ENCODE data around the gene BCKDHB. TPM values are rescaled to one million over a fixed set of nuclear protein-coding genes. Genes with fewer than 3 reads are reported as not detected.
"Not testable (repeated sequence)": the region's sequence is repeated elsewhere in the genome, so short reads cannot be mapped to it uniquely, and the experiment has no call there.

Gene BCKDHB
- total and polyA plus RNA-seq, 5 donors, result 10.9 to 23.9 (median 17.9) TPM

DNA sequence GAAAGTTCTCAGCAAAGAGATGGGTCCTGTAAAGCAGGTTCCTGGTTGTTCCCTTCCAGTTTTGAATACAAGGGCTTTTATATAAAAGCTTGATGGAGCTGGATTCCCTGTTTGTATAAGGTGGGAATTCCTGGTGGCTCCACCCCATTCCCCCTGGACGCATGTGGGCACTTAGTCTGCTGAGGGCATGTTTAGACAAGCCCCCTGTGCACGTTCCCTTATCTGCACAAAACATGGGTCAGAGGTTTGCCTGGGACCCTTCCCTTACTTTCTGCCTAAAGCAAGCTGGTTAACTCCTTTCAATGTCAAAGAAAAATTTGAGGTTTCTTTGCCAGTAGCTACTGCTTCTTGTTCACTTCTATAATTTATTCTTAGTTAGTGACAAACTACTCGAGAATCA is 181.1 kb downstream of the BCKDHB start:
- DNase-seq, result no peak
- intact Hi-C loops (cut with DNase I), result no loop called here
- 89% methylated on average over 3 of the region's 3 CpGs for WGBS
- Histone ChIP-seq H3K4me3 (ENCODE audit: low read length) (no peak overlapping the region), H3K27ac (ENCODE audit: low read length) (no peak overlapping the region), H3K27me3 (ENCODE audit: control insufficient read depth, insufficient read depth) (no peaks in the 10 kb centered on the region), H3K9me3 (ENCODE audit: control insufficient read depth, low read length) (no peaks in the 10 kb centered on the region), H3K4me1 (ENCODE audit: control insufficient read depth, insufficient read depth, low read length) (no peaks in the 10 kb centered on the region)
- no peak for ATAC-seq

- intact Hi-C loops (cut with DNase I), result no loop called here
- H3K27ac ChIP-seq (ENCODE audit: low read length), result no peak overlapping the region
- 49% methylated on average over 3 of the region's 3 CpGs for WGBS
- no peaks in the 10 kb centered on the region for H3K4me1 ChIP-seq (ENCODE audit: control insufficient read depth, insufficient read depth, low read length)
- H3K27me3 ChIP-seq (ENCODE audit: control insufficient read depth, insufficient read depth), result no peaks in the 10 kb centered on the region
- H3K9me3 ChIP-seq (ENCODE audit: control insufficient read depth, low read length), result no peaks in the 10 kb centered on the region
- ATAC-seq (no peak), DNase-seq (peak in 1 of 3 donors; percentile 14)
- H3K4me3 ChIP-seq (ENCODE audit: low read length), result no peak overlapping the region
These were observed 183.3 kb downstream of the BCKDHB start for GRCh38 chr6:80289727-80290126.

GRCh38 chr6:80294531-80294930 is 188.1 kb downstream of the BCKDHB start:
- intact Hi-C loops (cut with DNase I); H3K4me1 ChIP-seq (ENCODE audit: control insufficient read depth, insufficient read depth, low read length); H3K4me3 ChIP-seq (ENCODE audit: low read length); H3K27me3 ChIP-seq (ENCODE audit: control insufficient read depth, insufficient read depth); H3K9me3 ChIP-seq (ENCODE audit: control insufficient read depth, low read length); DNase-seq; H3K27ac ChIP-seq (ENCODE audit: low read length); ATAC-seq: not testable (repeated sequence)
- 88% methylated on average over 4 of the region's 4 CpGs for WGBS

DNA sequence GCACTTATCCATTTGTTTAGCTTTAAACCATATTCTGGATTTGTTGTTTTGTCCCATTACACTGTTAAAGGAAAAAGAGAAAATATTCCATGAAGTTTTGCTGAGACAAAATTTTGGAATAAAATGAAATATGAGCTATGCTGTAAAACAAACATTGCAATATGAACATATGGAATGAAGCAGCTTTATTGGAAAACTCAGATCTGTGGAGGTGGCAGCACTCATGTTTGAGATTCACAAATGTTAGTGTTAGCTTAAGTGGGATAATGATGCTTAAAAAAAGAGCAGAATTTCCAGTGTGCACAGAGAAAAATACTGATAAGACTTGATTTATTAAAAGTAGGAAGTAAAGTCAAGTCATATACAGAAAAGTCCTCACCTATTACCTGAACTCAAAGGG is 196.2 kb downstream of the BCKDHB start:
- ATAC-seq (no peak), DNase-seq (no peak)
- Histone ChIP-seq H3K27ac (ENCODE audit: low read length) (no peak overlapping the region), H3K4me1 (ENCODE audit: control insufficient read depth, insufficient read depth, low read length) (no peaks in the 10 kb centered on the region), H3K27me3 (ENCODE audit: control insufficient read depth, insufficient read depth) (no peaks in the 10 kb centered on the region), H3K9me3 (ENCODE audit: control insufficient read depth, low read length) (no peaks in the 10 kb centered on the region), H3K4me3 (ENCODE audit: low read length) (no peak overlapping the region)
- intact Hi-C loops (cut with DNase I), result no loop called here

DNA sequence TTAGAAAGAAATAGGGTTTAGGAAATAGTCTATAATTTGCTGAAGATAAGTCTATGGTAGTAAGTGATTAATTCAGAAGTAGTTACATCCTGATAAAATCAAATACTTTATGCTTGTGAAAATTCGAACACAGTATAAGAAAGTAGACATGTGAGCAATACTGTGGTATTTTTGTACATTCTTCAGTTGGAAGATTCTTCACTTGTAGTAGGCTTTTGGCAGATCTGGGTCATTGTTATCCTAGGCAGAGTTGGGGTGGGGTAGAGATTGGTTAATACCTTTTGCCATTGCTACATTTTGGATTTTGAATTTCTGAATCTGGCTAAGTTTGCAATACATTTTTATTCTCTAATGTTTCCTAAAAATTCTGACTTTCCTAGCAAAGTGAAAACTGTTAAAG is 197.5 kb downstream of the BCKDHB start:
- ATAC-seq (no peak), DNase-seq (no peak)
- Histone ChIP-seq H3K27me3 (ENCODE audit: control insufficient read depth, insufficient read depth) (no peaks in the 10 kb centered on the region), H3K27ac (ENCODE audit: low read length) (no peak overlapping the region), H3K9me3 (ENCODE audit: control insufficient read depth, low read length) (no peaks in the 10 kb centered on the region), H3K4me1 (ENCODE audit: control insufficient read depth, insufficient read depth, low read length) (no peaks in the 10 kb centered on the region), H3K4me3 (ENCODE audit: low read length) (no peak overlapping the region)
- 46% methylated on average over 1 of the region's 1 CpG for WGBS
- intact Hi-C loops (cut with DNase I), result no loop called here

DNA sequence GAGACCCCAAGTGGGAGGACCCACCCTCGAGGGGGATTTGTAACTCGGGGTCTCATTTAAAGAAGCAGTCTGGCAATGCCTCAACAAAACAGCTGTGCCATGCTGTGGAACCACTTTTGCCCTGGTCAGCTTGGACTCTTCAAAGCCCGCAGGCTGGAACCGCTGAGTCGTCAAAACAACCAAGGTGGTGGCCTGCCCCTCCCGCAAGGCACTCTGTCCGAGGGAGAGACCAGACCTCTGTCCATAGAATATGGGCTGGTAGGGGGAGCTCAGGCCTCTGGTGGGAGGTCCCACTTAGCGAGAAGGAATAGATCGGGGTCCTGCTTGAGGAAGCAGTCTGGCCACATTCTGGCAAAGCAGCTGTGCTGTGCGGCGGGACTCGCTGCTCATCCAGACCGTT is 208.1 kb downstream of the BCKDHB start:
- intact Hi-C loops (cut with DNase I), result no loop called here
- 96% methylated on average over 13 of the region's 13 CpGs for WGBS
- no peak for ATAC-seq

GRCh38 chr6:80316686-80317231 is 210.3 kb downstream of the BCKDHB start:
- Histone ChIP-seq H3K4me1 (ENCODE audit: control insufficient read depth, insufficient read depth, low read length) (peaks cover 2% of the 10 kb centered on the region), H3K27ac (ENCODE audit: low read length) (no peak overlapping the region), H3K9me3 (ENCODE audit: control insufficient read depth, low read length) (no peaks in the 10 kb centered on the region), H3K27me3 (ENCODE audit: control insufficient read depth, insufficient read depth) (no peaks in the 10 kb centered on the region), H3K4me3 (ENCODE audit: low read length) (no peak overlapping the region)
- 59% methylated on average over 4 of the region's 4 CpGs for WGBS
- DNase-seq, result no peak
- intact Hi-C loops (cut with DNase I), result no loop called here
- ATAC-seq, result no peak

More for the DNA sequence above, 208.1 kb downstream of the BCKDHB start:
- no peaks in the 10 kb centered on the region for H3K27me3 ChIP-seq (ENCODE audit: control insufficient read depth, insufficient read depth)
- H3K9me3 ChIP-seq (ENCODE audit: control insufficient read depth, low read length), result no peaks in the 10 kb centered on the region
- peak in 1 of 3 donors; percentile 12 for DNase-seq
- no peak overlapping the region for H3K4me3 ChIP-seq (ENCODE audit: low read length)
- no peak overlapping the region for H3K27ac ChIP-seq (ENCODE audit: low read length)
- H3K4me1 ChIP-seq (ENCODE audit: control insufficient read depth, insufficient read depth, low read length), result peaks cover 2% of the 10 kb centered on the region

- H3K27me3 ChIP-seq (ENCODE audit: control insufficient read depth, insufficient read depth), result no peaks in the 10 kb centered on the region
- intact Hi-C loops (cut with DNase I), result no loop called here
- 65% methylated on average over 2 of the region's 2 CpGs for WGBS
- no peak overlapping the region for H3K4me3 ChIP-seq (ENCODE audit: low read length)
- no peak for ATAC-seq
- H3K9me3 ChIP-seq (ENCODE audit: control insufficient read depth, low read length), result no peaks in the 10 kb centered on the region
- H3K4me1 ChIP-seq (ENCODE audit: control insufficient read depth, insufficient read depth, low read length), result peaks cover 2% of the 10 kb centered on the region
- no peak for DNase-seq
- H3K27ac ChIP-seq (ENCODE audit: low read length), result no peak overlapping the region
These were observed 212.7 kb downstream of the BCKDHB start for GRCh38 chr6:80319196-80319595.

- WGBS, result 83% methylated on average over 2 of the region's 2 CpGs
These were observed 214.5 kb downstream of the BCKDHB start for GRCh38 chr6:80321011-80321410.

DNA sequence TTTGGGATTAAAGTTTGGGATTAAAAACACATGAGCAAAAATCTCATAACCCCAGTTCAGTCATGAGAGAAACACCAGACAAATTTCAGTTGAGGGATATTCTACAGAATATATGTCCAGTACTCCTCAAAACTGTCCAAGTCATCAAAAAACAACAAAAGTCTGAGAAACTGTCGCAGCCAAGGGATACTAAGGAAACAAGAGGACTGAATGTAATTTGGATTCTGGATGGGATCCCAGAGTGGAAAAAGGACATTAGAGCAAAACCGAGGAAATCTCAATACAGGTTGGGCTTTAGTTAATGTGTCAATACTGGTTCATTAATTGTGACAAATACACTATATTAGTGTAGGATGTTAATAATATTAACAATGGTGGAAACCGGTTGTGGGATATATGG is 219.3 kb downstream of the BCKDHB start:
- Histone ChIP-seq H3K27ac (ENCODE audit: low read length) (no peak overlapping the region), H3K4me1 (ENCODE audit: control insufficient read depth, insufficient read depth, low read length) (no peaks in the 10 kb centered on the region), H3K9me3 (ENCODE audit: control insufficient read depth, low read length) (no peaks in the 10 kb centered on the region), H3K27me3 (ENCODE audit: control insufficient read depth, insufficient read depth) (no peaks in the 10 kb centered on the region), H3K4me3 (ENCODE audit: low read length) (no peak overlapping the region)
- DNase-seq (no peak), ATAC-seq (no peak)
- intact Hi-C loops (cut with DNase I), result no loop called here
- WGBS, result 53% methylated on average over 3 of the region's 3 CpGs

More at GRCh38 chr6:80321011-80321410, 214.5 kb downstream of the BCKDHB start:
- Histone ChIP-seq H3K27ac (ENCODE audit: low read length) (no peak overlapping the region), H3K27me3 (ENCODE audit: control insufficient read depth, insufficient read depth) (no peaks in the 10 kb centered on the region), H3K4me1 (ENCODE audit: control insufficient read depth, insufficient read depth, low read length) (peaks cover 2% of the 10 kb centered on the region), H3K9me3 (ENCODE audit: control insufficient read depth, low read length) (no peaks in the 10 kb centered on the region), H3K4me3 (ENCODE audit: low read length) (no peak overlapping the region)
- ATAC-seq, result no peak
- no peak for DNase-seq
- intact Hi-C loops (cut with DNase I), result no loop called here

DNA sequence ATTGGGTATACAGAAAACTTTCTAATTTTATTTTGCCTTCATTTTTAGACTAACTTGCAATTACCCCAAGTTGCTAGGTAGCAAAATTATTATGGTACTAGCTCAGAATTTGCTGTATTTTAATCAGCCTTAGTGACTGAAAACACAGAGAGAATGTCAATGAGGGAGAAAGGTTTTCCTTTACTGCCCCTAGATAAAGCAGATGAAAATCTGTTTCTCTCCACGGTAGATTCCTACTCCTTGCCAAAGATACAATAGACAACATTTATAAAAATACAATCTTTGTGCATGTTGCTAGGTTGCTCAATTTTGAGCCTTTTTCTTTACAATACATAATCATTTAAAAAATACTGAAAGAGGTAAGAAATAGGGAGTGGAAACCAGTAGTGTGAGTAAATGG is 222.2 kb downstream of the BCKDHB start:
- 24% methylated on average over 1 of the region's 1 CpG for WGBS
- no peaks in the 10 kb centered on the region for H3K4me1 ChIP-seq (ENCODE audit: control insufficient read depth, insufficient read depth, low read length)
- H3K27me3 ChIP-seq (ENCODE audit: control insufficient read depth, insufficient read depth), result no peaks in the 10 kb centered on the region
- intact Hi-C loops (cut with DNase I), result no loop called here
- H3K4me3 ChIP-seq (ENCODE audit: low read length), result no peak overlapping the region
- H3K9me3 ChIP-seq (ENCODE audit: control insufficient read depth, low read length), result no peaks in the 10 kb centered on the region
- DNase-seq, result no peak
- no peak for ATAC-seq
- H3K27ac ChIP-seq (ENCODE audit: low read length), result no peak overlapping the region

DNA sequence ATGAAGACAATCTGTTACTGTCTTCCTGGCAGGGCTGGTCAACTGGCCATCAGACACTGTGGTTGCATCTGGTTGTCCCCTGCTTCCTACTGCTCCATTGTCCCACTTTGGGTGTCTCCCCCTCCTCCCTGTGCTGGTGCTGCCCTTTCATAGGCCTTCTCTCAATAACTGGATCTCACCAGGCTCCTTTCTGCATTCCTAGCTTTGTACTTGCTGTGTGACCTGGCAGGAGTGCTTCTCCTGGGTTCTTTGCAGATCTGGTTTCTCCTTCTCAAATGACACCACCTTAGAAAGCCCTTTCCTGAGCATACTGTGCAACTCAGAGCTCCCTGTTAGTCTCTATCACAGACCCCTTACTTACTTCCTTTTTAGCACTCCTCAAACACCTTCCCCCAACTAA is 223.0 kb downstream of the BCKDHB start:
- Histone ChIP-seq H3K4me3 (ENCODE audit: low read length) (no peak overlapping the region), H3K27me3 (ENCODE audit: control insufficient read depth, insufficient read depth) (no peaks in the 10 kb centered on the region), H3K27ac (ENCODE audit: low read length) (no peak overlapping the region), H3K9me3 (ENCODE audit: control insufficient read depth, low read length) (no peaks in the 10 kb centered on the region), H3K4me1 (ENCODE audit: control insufficient read depth, insufficient read depth, low read length) (no peaks in the 10 kb centered on the region)
- DNase-seq, result no peak
- no peak for ATAC-seq
- intact Hi-C loops (cut with DNase I), result no loop called here

All from right cardiac atrium (tissue), 5 donors.